ENCODE data around the gene LUZP2. TPM values are rescaled to one million over a fixed set of nuclear protein-coding genes. Genes with fewer than 3 reads are reported as not detected.

LUZP2 gene
- polyA plus RNA-seq, 1 of the 3 experiments (the other 2 are of a cell fraction): 0.03 TPM

DNA sequence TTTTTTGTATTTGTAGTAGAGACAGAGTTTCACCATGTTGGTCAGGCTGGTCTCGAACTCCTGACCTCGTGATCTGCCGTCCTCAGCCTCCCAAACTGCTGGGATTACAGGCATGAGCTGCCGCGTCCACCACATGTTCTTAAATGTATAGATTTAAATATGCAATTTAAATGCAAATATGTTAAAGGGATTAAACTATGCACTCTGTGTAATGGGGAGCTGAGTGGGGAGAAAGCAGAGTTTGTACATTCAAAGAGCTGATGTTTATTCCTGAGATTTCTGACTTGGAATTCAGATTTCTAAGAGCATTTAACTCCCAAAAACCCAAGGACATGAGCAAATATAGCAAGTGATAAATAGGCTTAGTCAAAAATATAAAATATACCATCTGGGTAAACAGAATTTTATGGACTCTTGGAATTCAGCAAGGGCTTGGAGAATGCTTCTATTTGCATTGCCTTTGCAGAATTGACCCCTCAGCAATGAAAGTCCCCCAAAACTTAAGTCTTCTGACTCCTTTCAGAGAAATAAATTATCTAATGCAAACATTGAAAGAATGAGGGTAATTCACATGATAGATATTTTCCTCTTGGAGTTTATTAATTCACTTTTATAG is 170.6 kb downstream of the LUZP2 start:
- H3K27me3 ChIP-seq (ENCODE audit: insufficient read depth): no peaks in the 10 kb centered on the region
- CTCF ChIA-PET: no interaction called here

DNA sequence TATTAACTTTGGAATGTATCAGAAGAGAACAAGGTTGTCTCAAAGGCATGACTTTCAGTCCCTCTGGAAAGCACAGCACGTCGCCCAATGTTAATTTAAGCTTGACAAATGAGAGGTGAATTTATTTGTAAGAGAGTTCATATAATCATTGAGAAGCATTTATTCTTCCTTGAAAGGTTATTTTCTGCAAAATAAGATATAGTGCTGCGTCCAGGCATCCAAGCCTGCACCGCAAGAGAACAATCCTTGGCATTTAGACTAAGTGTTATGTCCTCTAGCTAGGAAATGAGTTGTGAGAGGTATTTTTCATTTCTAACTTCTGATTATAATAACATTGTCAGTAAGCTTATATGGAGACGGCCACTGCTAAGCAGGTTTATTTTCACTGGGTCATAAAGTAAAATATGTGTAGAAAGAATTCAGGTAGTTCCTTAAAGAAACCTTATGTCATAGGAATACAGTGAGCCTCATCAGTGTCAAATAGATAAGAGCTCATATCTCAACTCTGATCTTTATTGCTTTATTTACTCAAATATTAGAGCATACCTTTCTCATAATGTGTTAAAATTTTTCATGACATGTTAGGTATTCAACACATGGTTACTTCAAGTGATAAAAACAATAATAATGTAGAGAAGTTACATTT is 182.0 kb downstream of the LUZP2 start:
- Histone ChIP-seq H4K20me1 (ENCODE audit: insufficient read depth) (no peaks in the 10 kb centered on the region), H3K27ac (ENCODE audit: low read depth in 2 of 2, low read length in 1 of 2) (no peak overlapping the region), H3K9ac (no peak overlapping the region), H3F3A (replicated peaks; ENCODE audit: insufficient read depth) (no peaks in the 10 kb centered on the region), H3K4me3 (ENCODE audit: low read depth in 2 of 2, low read length in 1 of 2) (no peak overlapping the region), H2AFZ (ENCODE audit: low read depth) (no peak overlapping the region), H3K9me2 (no peaks in the 10 kb centered on the region), H3K4me1 (ENCODE audit: control insufficient read depth in 1 of 2, insufficient read depth in 2 of 2, low read depth in 1 of 2, low read length in 1 of 2) (no peaks in the 10 kb centered on the region), H3K36me3 (replicated peaks in 1 of 2; ENCODE audit: control insufficient read depth in 1 of 2, insufficient read depth in 2 of 2, low read length in 1 of 2) (no peaks in the 10 kb centered on the region), H3K79me2 (ENCODE audit: insufficient read depth) (no peaks in the 10 kb centered on the region), H3K27me3 (ENCODE audit: insufficient read depth) (no peaks in the 10 kb centered on the region), H3K4me2 (no peak overlapping the region), H3K9me3 (no peaks in the 10 kb centered on the region)
- ChIA-PET CTCF (no interaction called here), POLR2A (no interaction called here)
- TF ChIP-seq JUND (IDR thresholded peaks at IDR 0.05): no peak
- no peak for TF ChIP-seq MXI1 (IDR thresholded peaks at IDR 0.05; ENCODE audit: low read depth, low read length)
- TF ChIP-seq SIN3A (IDR thresholded peaks at IDR 0.05; ENCODE audit: borderline replicate concordance, low read depth, low read length): no peak
- TF ChIP-seq, protein P1, sequence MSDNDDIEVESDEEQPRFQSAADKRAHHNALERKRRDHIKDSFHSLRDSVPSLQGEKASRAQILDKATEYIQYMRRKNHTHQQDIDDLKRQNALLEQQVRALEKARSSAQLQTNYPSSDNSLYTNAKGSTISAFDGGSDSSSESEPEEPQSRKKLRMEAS (IDR thresholded peaks at IDR 0.05; ENCODE audit: low read depth): no peak
- TF ChIP-seq GATA2 (CRISPR knock-in tag; IDR thresholded peaks at IDR 0.05): no peak
- no peak for TF ChIP-seq RAD21 (IDR thresholded peaks at IDR 0.05; ENCODE audit: low read length)
- TF ChIP-seq ELF1 (IDR thresholded peaks at IDR 0.05): no peak
- no peak for TF ChIP-seq TEAD4 (IDR thresholded peaks at IDR 0.05; ENCODE audit: borderline replicate concordance, insufficient read depth)
- TF ChIP-seq FOSL2 (IDR thresholded peaks at IDR 0.05; ENCODE audit: borderline replicate concordance, low read depth): no peak
- TF ChIP-seq TAF1 (IDR thresholded peaks at IDR 0.05; ENCODE audit: borderline replicate concordance, low read depth, low read length): no peak
- no peak for TF ChIP-seq CHD2 (IDR thresholded peaks at IDR 0.05; ENCODE audit: low read length, partially characterized antibody)
- TF ChIP-seq NFIC (IDR thresholded peaks at IDR 0.05; ENCODE audit: borderline replicate concordance): no peak
- TF ChIP-seq, protein P2, sequence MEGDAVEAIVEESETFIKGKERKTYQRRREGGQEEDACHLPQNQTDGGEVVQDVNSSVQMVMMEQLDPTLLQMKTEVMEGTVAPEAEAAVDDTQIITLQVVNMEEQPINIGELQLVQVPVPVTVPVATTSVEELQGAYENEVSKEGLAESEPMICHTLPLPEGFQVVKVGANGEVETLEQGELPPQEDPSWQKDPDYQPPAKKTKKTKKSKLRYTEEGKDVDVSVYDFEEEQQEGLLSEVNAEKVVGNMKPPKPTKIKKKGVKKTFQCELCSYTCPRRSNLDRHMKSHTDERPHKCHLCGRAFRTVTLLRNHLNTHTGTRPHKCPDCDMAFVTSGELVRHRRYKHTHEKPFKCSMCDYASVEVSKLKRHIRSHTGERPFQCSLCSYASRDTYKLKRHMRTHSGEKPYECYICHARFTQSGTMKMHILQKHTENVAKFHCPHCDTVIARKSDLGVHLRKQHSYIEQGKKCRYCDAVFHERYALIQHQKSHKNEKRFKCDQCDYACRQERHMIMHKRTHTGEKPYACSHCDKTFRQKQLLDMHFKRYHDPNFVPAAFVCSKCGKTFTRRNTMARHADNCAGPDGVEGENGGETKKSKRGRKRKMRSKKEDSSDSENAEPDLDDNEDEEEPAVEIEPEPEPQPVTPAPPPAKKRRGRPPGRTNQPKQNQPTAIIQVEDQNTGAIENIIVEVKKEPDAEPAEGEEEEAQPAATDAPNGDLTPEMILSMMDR (IDR thresholded peaks at IDR 0.05): no peak
- no peak for TF ChIP-seq EZH2phosphoT487 (IDR thresholded peaks at IDR 0.05; ENCODE audit: borderline replicate concordance, low read depth)
- TF ChIP-seq NRF1 (IDR thresholded peaks at IDR 0.05; ENCODE audit: low read depth, low read length): no peak
- no peak for TF ChIP-seq POLR2AphosphoS5 (IDR thresholded peaks at IDR 0.05; ENCODE audit: low read depth, low read length)
- no peak for TF ChIP-seq RFX5 (IDR thresholded peaks at IDR 0.05; ENCODE audit: low read length)
- TF ChIP-seq, protein P3, sequence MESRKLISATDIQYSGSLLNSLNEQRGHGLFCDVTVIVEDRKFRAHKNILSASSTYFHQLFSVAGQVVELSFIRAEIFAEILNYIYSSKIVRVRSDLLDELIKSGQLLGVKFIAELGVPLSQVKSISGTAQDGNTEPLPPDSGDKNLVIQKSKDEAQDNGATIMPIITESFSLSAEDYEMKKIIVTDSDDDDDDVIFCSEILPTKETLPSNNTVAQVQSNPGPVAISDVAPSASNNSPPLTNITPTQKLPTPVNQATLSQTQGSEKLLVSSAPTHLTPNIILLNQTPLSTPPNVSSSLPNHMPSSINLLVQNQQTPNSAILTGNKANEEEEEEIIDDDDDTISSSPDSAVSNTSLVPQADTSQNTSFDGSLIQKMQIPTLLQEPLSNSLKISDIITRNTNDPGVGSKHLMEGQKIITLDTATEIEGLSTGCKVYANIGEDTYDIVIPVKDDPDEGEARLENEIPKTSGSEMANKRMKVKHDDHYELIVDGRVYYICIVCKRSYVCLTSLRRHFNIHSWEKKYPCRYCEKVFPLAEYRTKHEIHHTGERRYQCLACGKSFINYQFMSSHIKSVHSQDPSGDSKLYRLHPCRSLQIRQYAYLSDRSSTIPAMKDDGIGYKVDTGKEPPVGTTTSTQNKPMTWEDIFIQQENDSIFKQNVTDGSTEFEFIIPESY (IDR thresholded peaks at IDR 0.05; ENCODE audit: borderline replicate concordance, low read depth): no peak
- no peak for TF ChIP-seq YY1 (IDR thresholded peaks at IDR 0.05; ENCODE audit: low read depth)
- DNase-seq: no peak
- 81% methylated on average over 5 of the region's 5 CpGs for WGBS (ENCODE audit: low lambda C conversion rate)

More for the DNA sequence above, 170.6 kb downstream of the LUZP2 start:
- H3K9ac ChIP-seq: no peak overlapping the region
- no peaks in the 10 kb centered on the region for H3K79me2 ChIP-seq (ENCODE audit: insufficient read depth)
- POLR2A ChIA-PET: no interaction called here
- H2AFZ ChIP-seq (ENCODE audit: low read depth): no peak overlapping the region
- H3F3A ChIP-seq (replicated peaks; ENCODE audit: insufficient read depth): no peaks in the 10 kb centered on the region
- H3K36me3 ChIP-seq (replicated peaks in 1 of 2; ENCODE audit: control insufficient read depth in 1 of 2, insufficient read depth in 2 of 2, low read length in 1 of 2): no peaks in the 10 kb centered on the region
- no peaks in the 10 kb centered on the region for H4K20me1 ChIP-seq (ENCODE audit: insufficient read depth)
- H3K9me2 ChIP-seq: no peaks in the 10 kb centered on the region
- DNase-seq: no peak
- H3K4me3 ChIP-seq (ENCODE audit: low read depth in 2 of 2, low read length in 1 of 2): no peak overlapping the region
- H3K27ac ChIP-seq (ENCODE audit: low read depth in 2 of 2, low read length in 1 of 2): no peak overlapping the region
- H3K9me3 ChIP-seq: no peaks in the 10 kb centered on the region
- no peak for TF ChIP-seq EP300 (IDR thresholded peaks at IDR 0.05; ENCODE audit: borderline replicate concordance in 1 of 2, low read depth in 1 of 2, low read length in 1 of 2)
- TF ChIP-seq, protein P1 (IDR thresholded peaks at IDR 0.05; ENCODE audit: low read depth): no peak
- TF ChIP-seq MXI1 (IDR thresholded peaks at IDR 0.05; ENCODE audit: low read depth, low read length): no peak
- no peak for TF ChIP-seq SIN3A (IDR thresholded peaks at IDR 0.05; ENCODE audit: borderline replicate concordance, low read depth, low read length)
- H3K4me2 ChIP-seq: no peak overlapping the region
- no peaks in the 10 kb centered on the region for H3K4me1 ChIP-seq (ENCODE audit: control insufficient read depth in 1 of 2, insufficient read depth in 2 of 2, low read depth in 1 of 2, low read length in 1 of 2)
- 84% methylated on average over 5 of the region's 5 CpGs for WGBS (ENCODE audit: low lambda C conversion rate)

All from SK-N-SH (cell line).